B cell (primary cell): ENCODE measurements around the gene MAP2K6. TPM values are rescaled to one million over a fixed set of nuclear protein-coding genes. Genes with fewer than 3 reads are reported as not detected.
A peak's percentile ranks its signal among the peaks of the same experiment; 100 is the strongest.

ENCODE experiments used
- ATAC-seq: fragments of 200-7000 bp; cut with Tn5 transposase; one replicate; pipeline ENCODE4 v1.10.0; 2021; ENCODE audit warnings: low read depth, mild to moderate bottlenecking, moderate number of reproducible peaks, moderate library complexity
- CTCF ChIA-PET: fragments of 350-600 bp; sonication (Branson Sonifier 250); formaldehyde crosslinking; loops from one replicate; lab custom pipeline; 2021; ENCODE audit warnings: antibody characterized with exemption, inconsistent platforms; lab: Charles Lee
- POLR2A ChIA-PET: fragments of 350-600 bp; sonication (Branson Sonifier 250); formaldehyde crosslinking; loops from one replicate; lab custom pipeline; 2021; ENCODE audit warnings: antibody characterized with exemption; lab: Charles Lee
- DNase-seq: peaks from one replicate; pipeline ENCODE4 v3.0.0; 2013
- H2AFZ ChIP-seq: 2 replicates; pipeline ENCODE4 v1.6.1; 2012; ENCODE audit warnings: mild to moderate bottlenecking, low read depth, low read length; ENCODE audit not compliant: insufficient read depth, poor library complexity, severe bottlenecking
- H3K27ac ChIP-seq, 2 donors: 1 replicate in 1 of 2; 2 replicates in 1 of 2; pipeline ENCODE4 v1.5.1; 2012 to 2013; ENCODE audit warnings: low read length in 2 of 2, mild to moderate bottlenecking in 2 of 2, moderate library complexity in 1 of 2
- H3K27me3 ChIP-seq, 4 experiments: fragments of 200-600 bp in 1 of 4; sonication (generic) in 1 of 4; replicated peaks in 1 of 4; 1 replicate in 2 of 4; 2 replicates in 2 of 4; pipeline versions ENCODE4 v1.6.1 to v1.7.0; 2013 to 2016; ENCODE audit warnings: low read length in 3 of 4, mild to moderate bottlenecking in 2 of 4, mixed read lengths in 1 of 4, moderate library complexity in 1 of 4; ENCODE audit not compliant: insufficient read depth in 4 of 4, control insufficient read depth in 3 of 4; ENCODE audit errors: control extremely low read depth in 1 of 4
- H3K36me3 ChIP-seq, 2 experiments: replicated peaks in 1 of 2; 1 replicate in 1 of 2; 2 replicates in 1 of 2; pipeline versions ENCODE4 v1.6.1 to v1.7.1; 2013; ENCODE audit warnings: low read length in 1 of 2; ENCODE audit not compliant: insufficient read depth in 2 of 2, control insufficient read depth in 1 of 2; ENCODE audit errors: control extremely low read depth in 1 of 2, extremely low read depth in 1 of 2
- H3K4me1 ChIP-seq, 2 donors: fragments of 200-600 bp in 1 of 2; sonication (generic) in 1 of 2; 1 replicate in 1 of 2; 2 replicates in 1 of 2; pipeline versions ENCODE4 v1.5.1 to v1.6.1; 2013 to 2017; ENCODE audit warnings: low read length in 2 of 2; ENCODE audit not compliant: control insufficient read depth in 2 of 2, insufficient read depth in 2 of 2
- H3K4me2 ChIP-seq: replicated peaks from 2 replicates; pipeline ENCODE3; 2012; ENCODE audit warnings: mild to moderate bottlenecking, low read depth, low read length; ENCODE audit not compliant: poor library complexity, severe bottlenecking
- H3K4me3 ChIP-seq, 5 experiments: fragments of 200-600 bp in 1 of 5; sonication (generic) in 1 of 5; 1 replicate in 3 of 5; 2 replicates in 2 of 5; pipeline versions ENCODE4 v1.5.1 to v1.7.0; 2011 to 2016; ENCODE audit warnings: low read length in 4 of 5, mild to moderate bottlenecking in 4 of 5, low read depth in 2 of 5, control low read depth in 1 of 5, moderate library complexity in 1 of 5; ENCODE audit not compliant: insufficient read depth in 1 of 5; ENCODE audit errors: control extremely low read depth in 1 of 5, extremely low read depth in 1 of 5
- H3K79me2 ChIP-seq: fragments of 200-600 bp; sonication (generic); one replicate; pipeline ENCODE4 v1.6.0; 2016; ENCODE audit warnings: low read length; ENCODE audit not compliant: control insufficient read depth, insufficient read depth
- H3K9ac ChIP-seq: fragments of 200-600 bp; sonication (generic); 2 replicates; pipeline ENCODE4 v1.6.1; 2017; ENCODE audit warnings: mild to moderate bottlenecking, low read length, moderate library complexity
- H3K9me3 ChIP-seq, 3 donors: one replicate each; pipeline versions ENCODE4 v1.6.1 to v1.7.1; 2013; ENCODE audit warnings: low read length in 2 of 3; ENCODE audit not compliant: control insufficient read depth in 2 of 3, insufficient read depth in 1 of 3; ENCODE audit errors: control extremely low read depth in 1 of 3
- H4K20me1 ChIP-seq: 2 replicates; pipeline ENCODE4 v1.6.0; 2012; ENCODE audit warnings: mild to moderate bottlenecking, low read length; ENCODE audit not compliant: insufficient read depth, control insufficient read depth, poor library complexity, severe bottlenecking
- H3K27ac Mint-ChIP-seq: one replicate; pipeline ENCODE4 v1.8.0; 2021; ENCODE audit warnings: mixed read lengths
- H3K27me3 Mint-ChIP-seq: one replicate; pipeline ENCODE4 v1.8.0; 2021; ENCODE audit warnings: mixed read lengths
- H3K4me1 Mint-ChIP-seq: one replicate; pipeline ENCODE4 v1.8.0; 2021; ENCODE audit warnings: mixed read lengths
- H3K4me3 Mint-ChIP-seq: one replicate; pipeline ENCODE4 v1.8.0; 2021; ENCODE audit warnings: mixed read lengths
- H3K9me3 Mint-ChIP-seq: one replicate; pipeline ENCODE4 v1.8.0; 2022; ENCODE audit warnings: mixed read lengths; ENCODE audit not compliant: insufficient read depth
- CTCF ChIP-seq: fragments of 200-600 bp; IDR thresholded peaks from one replicate; pipeline ENCODE4 v1.8.0; 2022; ENCODE audit warnings: antibody characterized with exemption, mild to moderate bottlenecking
- EZH2 ChIP-seq: IDR thresholded peaks from 2 replicates; pipeline ENCODE4 v1.6.1; 2012; ENCODE audit warnings: borderline replicate concordance, low read depth, mild to moderate bottlenecking, moderate library complexity, low read length; ENCODE audit not compliant: insufficient read depth, poor library complexity, severe bottlenecking
- WGBS: methylation state at CpG from one replicate; pipeline ENCODE4 v1.1.5; 2013; ENCODE audit warnings: missing lambda C conversion rate; ENCODE audit not compliant: insufficient coverage; 5-methylcytosine and 5-hydroxymethylcytosine counted together
- intact Hi-C: fragments of 100-400 bp; cut with micrococcal nuclease; formaldehyde crosslinking; loops from one replicate; pipeline ENCODE4 v1.10.0; 2022
- polyA plus RNA-seq: library from polyadenylated mRNA; depleted of rRNA; stranded (reverse); fragments of >200 nt; gene quantifications from 2 replicates; pipeline ENCODE4 v1.2.3, GENCODE V29; 2012
- total RNA-seq, 2 donors: library from RNA; stranded (reverse); fragments of 120-200 nt in 1 of 2; gene quantifications; 1 replicate in 1 of 2; 2 replicates in 1 of 2; pipeline versions ENCODE4 v1.2.3 to v1.2.4, GENCODE V29; 2013 to 2022

Gene MAP2K6
- total and polyA plus RNA-seq, 2 donors (not counting 1 experiment from before 2014, with no cell fraction given) = 2.4 to 7.7 TPM

- WGBS = 3% methylated on average over 6 of the region's 7 CpGs
- intact Hi-C loops = no loop called here
- Histone ChIP-seq H4K20me1 (no peaks in the 10 kb centered on the region), H3K9me3 (no peaks in the 10 kb centered on the region), H3K27ac (no peak overlapping the region), H3K4me1 (peaks cover 21 to 23% of the 10 kb centered on the region in 2 donors), H3K36me3 (no peaks in the 10 kb centered on the region), H2AFZ (no peak overlapping the region), H3K9ac (no peak overlapping the region), H3K4me3 (no peak overlapping the region), H3K79me2 (no peaks in the 10 kb centered on the region), H3K27me3 (no peaks in the 10 kb centered on the region), H3K4me2 (no peak overlapping the region)
- DNase-seq (peak; percentile 31), ATAC-seq (no peak)
- TF ChIP-seq CTCF (no peak), EZH2 (no peak)
- Mint-ChIP-seq H3K4me1 (peaks cover 50% of the 10 kb centered on the region), H3K4me3 (peak overlapping the region; percentile 50), H3K27ac (peak overlapping the region; percentile 22), H3K27me3 (peaks cover 6% of the 10 kb centered on the region), H3K9me3 (no peaks in the 10 kb centered on the region)
- CTCF ChIA-PET = interaction anchor here (1.4 to 2.9 kb wide), 5 partner anchors 8 to 32 kb away, joined by 4 to 20 read pairs (median 12); no protein-coding TSS in a partner anchor
- POLR2A ChIA-PET = no interaction called here
Observed at GRCh38 chr17:69577098-69577497, 162.6 kb downstream of the MAP2K6 start.

DNA sequence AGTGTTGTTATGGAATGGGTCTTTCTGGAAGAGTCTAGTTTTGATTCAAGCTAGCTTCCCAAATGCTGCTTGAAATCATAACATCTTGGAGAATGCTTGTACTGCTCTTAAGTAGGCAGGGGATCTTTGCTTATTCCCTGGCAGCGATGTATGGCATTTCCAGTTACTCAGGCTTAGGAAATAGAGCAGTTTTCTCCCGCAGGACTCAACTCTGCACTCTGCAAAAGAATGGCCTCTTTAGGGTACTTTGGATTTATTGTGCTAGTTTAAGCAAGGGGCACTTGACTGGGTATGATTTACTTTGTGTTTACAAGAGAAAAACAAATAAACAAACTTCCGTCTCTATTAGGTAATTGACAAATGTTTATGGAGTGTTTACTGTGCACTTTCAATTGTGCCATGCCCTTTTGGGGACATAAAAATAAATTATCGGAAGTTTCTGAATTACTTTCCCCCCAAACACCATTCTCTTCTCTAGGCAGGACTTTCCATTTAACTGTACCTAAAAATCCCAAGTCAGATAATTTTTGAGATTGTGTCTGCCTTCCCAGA is 164.0 kb downstream of the MAP2K6 start:
- TF ChIP-seq EZH2 = no peak
- TF ChIP-seq CTCF = no peak
- Mint-ChIP-seq H3K27ac (no peak overlapping the region), H3K27me3 (peaks cover 6% of the 10 kb centered on the region), H3K4me1 (peaks cover 53% of the 10 kb centered on the region), H3K4me3 (no peak overlapping the region), H3K9me3 (no peaks in the 10 kb centered on the region)
- Histone ChIP-seq H3K4me1 (peaks cover 21 to 23% of the 10 kb centered on the region in 2 donors), H2AFZ (no peak overlapping the region), H3K27me3 (no peaks in the 10 kb centered on the region), H3K9ac (no peak overlapping the region), H3K4me3 (no peak overlapping the region), H3K4me2 (no peak overlapping the region), H3K9me3 (no peaks in the 10 kb centered on the region), H3K79me2 (no peaks in the 10 kb centered on the region), H3K36me3 (no peaks in the 10 kb centered on the region), H4K20me1 (no peaks in the 10 kb centered on the region), H3K27ac (no peak overlapping the region)
- ChIA-PET CTCF (interaction anchor here (1.1 to 2.9 kb wide), 2 partner anchors 9 to 566 kb away, joined by 4 to 20 read pairs; no protein-coding TSS in a partner anchor), POLR2A (no interaction called here)
- intact Hi-C loops = no loop called here
- WGBS = 96% methylated on average over 2 of the region's 4 CpGs
- ATAC-seq (no peak), DNase-seq (no peak)
